Right lobe of liver (tissue), 6 donors: ENCODE measurements around the gene CCDC172. TPM values are rescaled to one million over a fixed set of nuclear protein-coding genes. Genes with fewer than 3 reads are reported as not detected.

Experiments used
- ATAC-seq, 4 donors: fragments of 200-7000 bp; cut with Tn5 transposase; one replicate each; pipeline ENCODE4 v1.9.1; 2020; ENCODE audit warnings: mild to moderate bottlenecking in 4 of 4, moderate library complexity in 4 of 4
- DNase-seq, 3 donors: peaks; one replicate each; pipeline ENCODE4 v3.0.0-alpha.2; 2020
- H3K27ac ChIP-seq, 3 donors: fragments of 200-600 bp; one replicate each; pipeline ENCODE4 v1.8.0; 2022
- H3K27me3 ChIP-seq, 2 donors: fragments of 200-600 bp; one replicate each; pipeline ENCODE4 v1.8.0; 2022
- H3K36me3 ChIP-seq, 4 donors: fragments of 200-600 bp; sonication (generic) in 1 of 4; one replicate each; pipeline versions ENCODE4 v1.5.1 to v1.8.0; 2017 to 2022; ENCODE audit warnings: control low read depth in 1 of 4
- H3K4me1 ChIP-seq, 4 donors: fragments of 200-600 bp; sonication (generic) in 1 of 4; one replicate each; pipeline versions ENCODE4 v1.5.1 to v1.8.0; 2017 to 2022; ENCODE audit warnings: control low read depth in 1 of 4
- H3K4me3 ChIP-seq, 3 donors: fragments of 200-600 bp; one replicate each; pipeline ENCODE4 v1.8.0; 2022
- H3K9me3 ChIP-seq, 4 donors: fragments of 200-600 bp; sonication (generic) in 1 of 4; one replicate each; pipeline versions ENCODE4 v1.5.1 to v1.8.0; 2017 to 2022; ENCODE audit warnings: control low read depth in 1 of 4
- POLR2A ChIP-seq: fragments of 450-650 bp; IDR thresholded peaks from one replicate; pipeline ENCODE4 v1.6.1; 2017; ENCODE audit warnings: antibody characterized with exemption, mild to moderate bottlenecking
- WGBS: methylation state at CpG from one replicate; pipeline ENCODE4 v1.1.6; 2018; ENCODE audit warnings: low coverage, low lambda C conversion rate; ENCODE audit not compliant: insufficient coverage; ENCODE audit errors: missing lambda C conversion rate; 5-methylcytosine and 5-hydroxymethylcytosine counted together
- intact Hi-C, 2 donors: fragments of 100-400 bp; cut with DNase I; formaldehyde crosslinking; loops; one replicate each; pipeline versions ENCODE4 v1.11.2 to v1.14.1; 2022
- total RNA-seq, 6 experiments: library from RNA; depleted of rRNA in 2 of 6; stranded (reverse); fragments of >200 nt in 2 of 6; fragmentation: NEBNext Ultra II Directional in 3 of 6; extraction: Animal tissue kit (Norgen Biotek cat#: 25700) in 3 of 6; gene quantifications; one replicate each; pipeline versions ENCODE4 v1.1.0 to v1.2.4, GENCODE V29; 2016 to 2023
- TF ChIP-seq, protein P1 (sequence below), 4 donors: fragments of 200-600 bp in 3 of 4; fragments of 450-650 bp in 1 of 4; IDR thresholded peaks; one replicate each; pipeline versions ENCODE4 v1.5.1 to v1.8.0; 2016 to 2022; ENCODE audit warnings: antibody characterized with exemption in 4 of 4, mild to moderate bottlenecking in 2 of 4
- donor health status: DM: no; HTN: yes; CAD: no.
- donor health status: DM: no; HTN: no; CAD: no.
- donor health status: DM: no; HTN: no; CAD: no.
- donor health status: DM: no; HTN: yes; CAD: no.
- donor health status: DM: no; HTN: yes; CAD: no.

Gene CCDC172
- total RNA-seq, 6 experiments from 2014 or later = not detected

DNA sequence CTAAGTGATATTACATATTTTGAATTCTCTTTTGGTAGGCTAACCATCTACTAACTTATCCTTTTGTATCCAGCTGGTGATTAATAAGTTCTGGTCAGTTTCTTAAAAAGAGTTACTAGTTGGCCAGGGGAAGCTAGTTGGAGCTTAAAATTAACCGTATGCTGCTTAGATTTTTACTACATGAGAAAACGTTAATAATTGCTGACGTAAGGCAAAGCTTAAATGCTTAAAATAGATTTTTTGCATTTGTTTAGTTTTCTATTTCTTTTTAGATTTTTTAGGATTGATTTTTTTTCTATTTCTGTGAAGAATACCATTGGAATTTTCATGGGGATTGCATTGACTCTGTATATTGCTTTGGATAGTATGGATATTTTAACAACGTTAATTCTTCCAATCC lies 32.6 kb downstream of the CCDC172 start:
- 81% methylated on average over 4 of the region's 4 CpGs for WGBS
- TF ChIP-seq, protein P1, sequence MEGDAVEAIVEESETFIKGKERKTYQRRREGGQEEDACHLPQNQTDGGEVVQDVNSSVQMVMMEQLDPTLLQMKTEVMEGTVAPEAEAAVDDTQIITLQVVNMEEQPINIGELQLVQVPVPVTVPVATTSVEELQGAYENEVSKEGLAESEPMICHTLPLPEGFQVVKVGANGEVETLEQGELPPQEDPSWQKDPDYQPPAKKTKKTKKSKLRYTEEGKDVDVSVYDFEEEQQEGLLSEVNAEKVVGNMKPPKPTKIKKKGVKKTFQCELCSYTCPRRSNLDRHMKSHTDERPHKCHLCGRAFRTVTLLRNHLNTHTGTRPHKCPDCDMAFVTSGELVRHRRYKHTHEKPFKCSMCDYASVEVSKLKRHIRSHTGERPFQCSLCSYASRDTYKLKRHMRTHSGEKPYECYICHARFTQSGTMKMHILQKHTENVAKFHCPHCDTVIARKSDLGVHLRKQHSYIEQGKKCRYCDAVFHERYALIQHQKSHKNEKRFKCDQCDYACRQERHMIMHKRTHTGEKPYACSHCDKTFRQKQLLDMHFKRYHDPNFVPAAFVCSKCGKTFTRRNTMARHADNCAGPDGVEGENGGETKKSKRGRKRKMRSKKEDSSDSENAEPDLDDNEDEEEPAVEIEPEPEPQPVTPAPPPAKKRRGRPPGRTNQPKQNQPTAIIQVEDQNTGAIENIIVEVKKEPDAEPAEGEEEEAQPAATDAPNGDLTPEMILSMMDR (IDR thresholded peaks at IDR 0.05) = no peak
- TF ChIP-seq POLR2A = no peak

DNA sequence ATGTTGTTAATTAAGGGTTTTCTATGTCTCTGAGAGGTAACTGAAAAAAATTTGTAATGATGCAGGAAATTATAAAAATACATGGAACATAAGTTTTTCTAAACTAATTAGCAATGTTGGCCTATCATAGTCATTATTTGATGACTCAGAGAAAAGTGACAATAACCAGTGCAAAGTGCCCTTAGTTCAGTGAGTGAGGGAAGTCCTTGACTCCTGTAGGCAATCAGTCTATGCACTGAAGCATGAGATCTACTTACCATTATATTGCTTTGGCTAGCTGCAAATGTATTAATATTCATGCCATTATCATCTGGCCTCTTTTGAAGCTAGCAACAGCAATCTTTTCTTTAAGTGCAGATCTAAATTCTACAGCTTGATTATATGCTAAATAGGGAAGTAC lies 40.6 kb downstream of the CCDC172 start:
- Histone ChIP-seq H3K4me3 (no peak overlapping the region), H3K36me3 (no peaks in the 10 kb centered on the region), H3K9me3 (no peaks in the 10 kb centered on the region), H3K4me1 (no peaks in the 10 kb centered on the region), H3K27me3 (no peaks in the 10 kb centered on the region), H3K27ac (no peak overlapping the region)
- TF ChIP-seq, protein P1 (IDR thresholded peaks at IDR 0.05) = no peak
- TF ChIP-seq POLR2A = no peak
- no peak for ATAC-seq
- DNase-seq = no peak
- intact Hi-C loops = no loop called here

More for the DNA sequence above, 32.6 kb downstream of the CCDC172 start:
- H3K27ac ChIP-seq = no peak overlapping the region
- no peaks in the 10 kb centered on the region for H3K27me3 ChIP-seq
- ATAC-seq = no peak
- no peak for DNase-seq
- intact Hi-C loops = no loop called here
- no peaks in the 10 kb centered on the region for H3K9me3 ChIP-seq
- H3K36me3 ChIP-seq = no peaks in the 10 kb centered on the region
- H3K4me3 ChIP-seq = no peak overlapping the region
- no peaks in the 10 kb centered on the region for H3K4me1 ChIP-seq

DNA sequence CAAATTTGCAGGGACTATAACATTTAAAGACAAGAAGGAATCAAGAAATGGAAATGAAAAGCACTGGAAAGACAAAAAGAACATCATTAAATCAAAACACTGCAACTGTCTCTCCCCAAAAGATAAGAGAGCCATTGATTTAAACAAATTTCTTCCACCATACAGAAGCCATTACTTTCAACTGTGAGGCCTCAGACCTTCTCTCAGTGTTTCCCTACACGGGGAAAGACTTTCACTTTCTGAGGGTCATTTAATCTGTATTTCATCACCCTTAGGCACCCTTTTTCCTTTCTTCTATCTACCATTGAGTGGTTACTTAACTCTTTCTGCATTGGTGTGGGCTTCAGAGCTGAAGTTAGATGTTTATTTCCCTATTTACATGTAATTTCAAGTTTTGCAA lies 47.5 kb downstream of the CCDC172 start:
- H3K36me3 ChIP-seq = no peaks in the 10 kb centered on the region
- intact Hi-C loops = no loop called here
- H3K9me3 ChIP-seq = no peaks in the 10 kb centered on the region
- no peaks in the 10 kb centered on the region for H3K4me1 ChIP-seq
- TF ChIP-seq, protein P1 (IDR thresholded peaks at IDR 0.05) = no peak
- TF ChIP-seq POLR2A = no peak
- no peak overlapping the region for H3K27ac ChIP-seq
- H3K4me3 ChIP-seq = no peak overlapping the region
- ATAC-seq = no peak
- no peak for DNase-seq
- WGBS = 26% methylated on average over 1 of the region's 1 CpG
- H3K27me3 ChIP-seq = no peaks in the 10 kb centered on the region

DNA sequence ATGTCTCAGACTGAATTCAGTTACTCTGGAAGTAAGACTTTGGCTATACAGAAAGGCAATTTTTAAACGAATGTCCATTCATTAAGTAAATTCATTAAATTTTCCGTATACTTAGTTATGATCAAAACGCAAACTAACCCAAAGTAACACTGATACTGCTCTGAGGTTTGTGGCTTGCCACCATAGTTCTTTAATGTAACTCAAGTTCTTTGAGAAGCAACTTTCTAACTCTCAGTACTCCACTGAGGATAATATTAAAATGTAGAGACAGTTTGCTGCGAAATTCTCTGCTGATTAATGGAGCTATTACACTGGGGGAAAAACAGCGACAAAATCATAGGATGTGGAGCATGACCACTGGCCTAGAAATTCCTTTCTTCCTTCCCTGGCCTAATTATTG lies 58.0 kb downstream of the CCDC172 start:
- no peak overlapping the region for H3K4me3 ChIP-seq
- H3K9me3 ChIP-seq = no peaks in the 10 kb centered on the region
- H3K27me3 ChIP-seq = no peaks in the 10 kb centered on the region
- H3K4me1 ChIP-seq = no peaks in the 10 kb centered on the region
- DNase-seq (no peak), ATAC-seq (no peak)
- WGBS = 83% methylated on average over 5 of the region's 5 CpGs
- intact Hi-C loops = no loop called here
- no peak overlapping the region for H3K27ac ChIP-seq
- no peaks in the 10 kb centered on the region for H3K36me3 ChIP-seq
- TF ChIP-seq POLR2A = no peak
- TF ChIP-seq, protein P1 (IDR thresholded peaks at IDR 0.05) = no peak

DNA sequence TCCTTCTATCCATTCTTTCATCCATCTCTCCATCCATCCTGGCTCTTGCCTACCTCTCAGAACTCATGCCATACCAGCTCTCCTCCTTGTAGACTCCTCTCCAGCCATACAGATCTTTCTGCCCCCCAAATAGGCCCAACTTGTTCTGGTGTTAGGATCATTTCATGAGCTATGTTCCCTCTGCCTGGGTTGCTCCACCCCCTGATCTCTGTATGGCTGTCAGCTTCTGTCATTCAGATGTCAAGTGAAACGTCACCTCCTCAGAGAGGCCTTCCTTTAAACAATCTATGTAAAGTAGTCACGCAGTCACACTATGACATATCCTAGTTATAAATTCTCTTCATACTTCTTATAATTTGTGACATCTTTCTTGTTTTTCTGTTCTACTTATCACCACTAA lies 61.1 kb downstream of the CCDC172 start:
- TF ChIP-seq, protein P1 (IDR thresholded peaks at IDR 0.05) = no peak
- no peak for TF ChIP-seq POLR2A
- H3K9me3 ChIP-seq = no peaks in the 10 kb centered on the region
- intact Hi-C loops = no loop called here
- no peaks in the 10 kb centered on the region for H3K36me3 ChIP-seq
- WGBS = 86% methylated on average over 2 of the region's 2 CpGs
- H3K27ac ChIP-seq = no peak overlapping the region
- no peak overlapping the region for H3K4me3 ChIP-seq
- ATAC-seq (no peak), DNase-seq (no peak)
- no peaks in the 10 kb centered on the region for H3K27me3 ChIP-seq
- H3K4me1 ChIP-seq = no peaks in the 10 kb centered on the region
